Measurements from ENCODE around the gene KCNS1. TPM values are rescaled to one million over a fixed set of nuclear protein-coding genes. Genes with fewer than 3 reads are reported as not detected.

The KCNS1 gene
- total RNA-seq, 1 experiment from 2014 or later = 0.98 TPM

- no peak overlapping the region for H4K8ac ChIP-seq (replicated peaks; ENCODE audit: insufficient read length, low read depth, low read length)
- H3K9me3 ChIP-seq (ENCODE audit: control insufficient read depth, low read depth, low read length) = no peaks in the 10 kb centered on the region
- H2BK5ac ChIP-seq (ENCODE audit: insufficient read length, low read length) = no peak overlapping the region
- no peak overlapping the region for H3K4me3 Mint-ChIP-seq
- no peaks in the 10 kb centered on the region for H4K20me1 ChIP-seq (ENCODE audit: control insufficient read depth, insufficient read depth, insufficient read length)
- no peak overlapping the region for H2AFZ ChIP-seq (ENCODE audit: low read length)
- no peak overlapping the region for H3K27ac Mint-ChIP-seq
- H3K79me2 ChIP-seq (ENCODE audit: insufficient read depth, low read length) = no peaks in the 10 kb centered on the region
- H3K4me1 Mint-ChIP-seq = no peaks in the 10 kb centered on the region
- no peak overlapping the region for H4K5ac ChIP-seq (ENCODE audit: insufficient read length, low read depth, low read length)
- no peak overlapping the region for H3K18ac ChIP-seq (ENCODE audit: insufficient read length, low read depth, low read length)
- H2BK15ac ChIP-seq (ENCODE audit: low read depth, low read length) = no peak overlapping the region
- H3K9ac ChIP-seq (ENCODE audit: extremely low read depth, insufficient read length, low read length) = no peak overlapping the region
- H3K23ac ChIP-seq (ENCODE audit: insufficient read length, low read depth, low read length) = no peak overlapping the region
- H3K79me1 ChIP-seq (ENCODE audit: insufficient read depth, low read depth, low read length, poor library complexity, severe bottlenecking) = no peaks in the 10 kb centered on the region
- H4K91ac ChIP-seq (ENCODE audit: insufficient read length, low read depth, low read length) = no peak overlapping the region
- H2AK5ac ChIP-seq (ENCODE audit: insufficient read length, low read length) = no peak overlapping the region
- no peak overlapping the region for H3K14ac ChIP-seq (ENCODE audit: insufficient read depth, low read length)
- H3K27me3 ChIP-seq (ENCODE audit: insufficient read depth, low read length) = no peaks in the 10 kb centered on the region
- H3K56ac ChIP-seq (ENCODE audit: insufficient read length, low read depth, low read length) = no peak overlapping the region
- no peak overlapping the region for H3T11ph ChIP-seq (ENCODE audit: low read length)
- TF ChIP-seq CTCF (conservative IDR thresholded peaks at IDR 0.05) = no peak
- H3K27me3 Mint-ChIP-seq (ENCODE audit: low read depth) = peaks cover 24% of the 10 kb centered on the region
- no peak overlapping the region for H2BK120ac ChIP-seq (ENCODE audit: low read depth, low read length, poor library complexity, severe bottlenecking)
- no peak overlapping the region for H3K4me2 ChIP-seq (ENCODE audit: insufficient read depth, insufficient read length, low read length)
- H3K4ac ChIP-seq (ENCODE audit: low read depth, low read length) = no peak overlapping the region
- no peak overlapping the region for H2BK12ac ChIP-seq (ENCODE audit: insufficient read length, low read depth, low read length)
- H3K23me2 ChIP-seq (ENCODE audit: insufficient read length, low read depth, low read length, poor library complexity, severe bottlenecking) = no peaks in the 10 kb centered on the region
- H3K4me1 ChIP-seq (ENCODE audit: insufficient read depth, low read length) = no peaks in the 10 kb centered on the region
- H3K36me3 Mint-ChIP-seq (ENCODE audit: insufficient read depth in 1 of 3, low read depth in 3 of 3) = no peaks in the 10 kb centered on the region
- no peak overlapping the region for H3K27ac ChIP-seq (ENCODE audit: insufficient read length, low read depth, low read length)
- H3K9me3 Mint-ChIP-seq = peaks cover 0 to 3% of the 10 kb centered on the region in 2 experiments; a peak in 3 of 5 replicates
- no peak overlapping the region for H2BK20ac ChIP-seq (ENCODE audit: low read depth, low read length, poor library complexity, severe bottlenecking)
- DNase-seq = no peak
- WGBS (ENCODE audit: extremely low coverage, insufficient read length, low lambda C conversion rate) = no CpG with 5 or more reads among the region's 2 CpGs
These were observed 27.2 kb upstream of the KCNS1 start for GRCh38 chr20:45128099-45128498.
